Mononuclear cell (primary cell): ENCODE data around the gene ATXN7. TPM values are rescaled to one million over a fixed set of nuclear protein-coding genes. Genes with fewer than 3 reads are reported as not detected.

Source experiments
- H3K27me3 ChIP-seq: 2 replicates; pipeline ENCODE4 v1.6.0; 2011; ENCODE audit warnings: low read length, control low read depth; ENCODE audit not compliant: insufficient read depth
- H3K4me1 ChIP-seq: 2 replicates; pipeline ENCODE4 v1.5.1; 2011; ENCODE audit warnings: mild to moderate bottlenecking, low read length, control low read depth; ENCODE audit not compliant: insufficient read depth
- H3K4me3 ChIP-seq: 2 replicates; pipeline ENCODE4 v1.5.1; 2011; ENCODE audit warnings: mild to moderate bottlenecking, low read length, moderate library complexity
- H3K9me3 ChIP-seq: 2 replicates; pipeline ENCODE4 v1.5.1; 2011; ENCODE audit warnings: low read depth, mild to moderate bottlenecking, control low read depth, low read length
- total RNA-seq: library from RNA; depleted of rRNA; stranded (reverse); fragments of >200 nt; gene quantifications from one replicate; pipeline ENCODE4 v1.2.3, GENCODE V29; 2012

The ATXN7 gene
- total RNA-seq, 1 donor = 121 TPM

GRCh38 chr3:63981980-63982379 lies 118.3 kb downstream of the ATXN7 start:
- H3K4me1 ChIP-seq = peaks cover 49% of the 10 kb centered on the region
- H3K9me3 ChIP-seq = no peaks in the 10 kb centered on the region
- H3K4me3 ChIP-seq = no peak overlapping the region
- no peaks in the 10 kb centered on the region for H3K27me3 ChIP-seq

- H3K4me1 ChIP-seq = peaks cover 27% of the 10 kb centered on the region
- H3K4me3 ChIP-seq = no peak overlapping the region
- no peaks in the 10 kb centered on the region for H3K27me3 ChIP-seq
- no peaks in the 10 kb centered on the region for H3K9me3 ChIP-seq
Measured at GRCh38 chr3:63984391-63984790, 120.7 kb downstream of the ATXN7 start.

GRCh38 chr3:63986146-63986545 lies 122.5 kb downstream of the ATXN7 start:
- Histone ChIP-seq H3K4me3 (no peak overlapping the region), H3K4me1 (peaks cover 10% of the 10 kb centered on the region), H3K27me3 (no peaks in the 10 kb centered on the region), H3K9me3 (no peaks in the 10 kb centered on the region)

- H3K4me1 ChIP-seq = peaks cover 8% of the 10 kb centered on the region
- no peak overlapping the region for H3K4me3 ChIP-seq
- H3K27me3 ChIP-seq = no peaks in the 10 kb centered on the region
- no peaks in the 10 kb centered on the region for H3K9me3 ChIP-seq
Measured at GRCh38 chr3:63986831-63987230, 123.2 kb downstream of the ATXN7 start.

GRCh38 chr3:63988943-63989342 lies 125.3 kb downstream of the ATXN7 start:
- Histone ChIP-seq H3K4me1 (no peaks in the 10 kb centered on the region), H3K4me3 (no peak overlapping the region), H3K27me3 (no peaks in the 10 kb centered on the region), H3K9me3 (no peaks in the 10 kb centered on the region)

GRCh38 chr3:63990204-63990603 lies 126.5 kb downstream of the ATXN7 start:
- H3K4me1 ChIP-seq = peaks cover 8% of the 10 kb centered on the region
- no peaks in the 10 kb centered on the region for H3K9me3 ChIP-seq
- no peaks in the 10 kb centered on the region for H3K27me3 ChIP-seq
- H3K4me3 ChIP-seq = no peak overlapping the region

- H3K9me3 ChIP-seq = no peaks in the 10 kb centered on the region
- peaks cover 11% of the 10 kb centered on the region for H3K4me1 ChIP-seq
- no peaks in the 10 kb centered on the region for H3K27me3 ChIP-seq
- H3K4me3 ChIP-seq = no peak overlapping the region
Measured at GRCh38 chr3:63990733-63991132, 127.1 kb downstream of the ATXN7 start.

GRCh38 chr3:63991666-63992065 lies 128.0 kb downstream of the ATXN7 start:
- Histone ChIP-seq H3K9me3 (no peaks in the 10 kb centered on the region), H3K4me1 (peaks cover 11% of the 10 kb centered on the region), H3K4me3 (no peak overlapping the region), H3K27me3 (no peaks in the 10 kb centered on the region)

- Histone ChIP-seq H3K27me3 (no peaks in the 10 kb centered on the region), H3K9me3 (no peaks in the 10 kb centered on the region), H3K4me3 (no peak overlapping the region), H3K4me1 (peaks cover 11% of the 10 kb centered on the region)
Measured at GRCh38 chr3:63992516-63993209, 129.0 kb downstream of the ATXN7 start.

GRCh38 chr3:63993653-63994079 lies 130.0 kb downstream of the ATXN7 start:
- H3K4me1 ChIP-seq = peaks cover 11% of the 10 kb centered on the region
- H3K9me3 ChIP-seq = no peaks in the 10 kb centered on the region
- H3K27me3 ChIP-seq = no peaks in the 10 kb centered on the region
- H3K4me3 ChIP-seq = no peak overlapping the region

GRCh38 chr3:63995086-63995485 lies 131.4 kb downstream of the ATXN7 start:
- H3K27me3 ChIP-seq = no peaks in the 10 kb centered on the region
- no peak overlapping the region for H3K4me3 ChIP-seq

GRCh38 chr3:63998852-63999754 lies 135.4 kb downstream of the ATXN7 start:
- peaks cover 11% of the 10 kb centered on the region for H3K4me1 ChIP-seq
- no peak overlapping the region for H3K4me3 ChIP-seq
- H3K9me3 ChIP-seq = no peaks in the 10 kb centered on the region
- H3K27me3 ChIP-seq = no peaks in the 10 kb centered on the region

More at GRCh38 chr3:63995086-63995485, 131.4 kb downstream of the ATXN7 start:
- H3K9me3 ChIP-seq = no peaks in the 10 kb centered on the region
- H3K4me1 ChIP-seq = peaks cover 11% of the 10 kb centered on the region

- no peaks in the 10 kb centered on the region for H3K9me3 ChIP-seq
- no peak overlapping the region for H3K4me3 ChIP-seq
- no peaks in the 10 kb centered on the region for H3K4me1 ChIP-seq
- no peaks in the 10 kb centered on the region for H3K27me3 ChIP-seq
Measured at GRCh38 chr3:64000453-64001055, 136.9 kb downstream of the ATXN7 start.

GRCh38 chr3:64002233-64002632 lies 138.6 kb downstream of the ATXN7 start:
- H3K27me3 ChIP-seq = no peaks in the 10 kb centered on the region
- no peaks in the 10 kb centered on the region for H3K4me1 ChIP-seq
- H3K9me3 ChIP-seq = no peaks in the 10 kb centered on the region
- no peak overlapping the region for H3K4me3 ChIP-seq

GRCh38 chr3:64003589-64003988 lies 139.9 kb downstream of the ATXN7 start:
- no peaks in the 10 kb centered on the region for H3K9me3 ChIP-seq
- no peak overlapping the region for H3K4me3 ChIP-seq
- peaks cover 3% of the 10 kb centered on the region for H3K4me1 ChIP-seq
- no peaks in the 10 kb centered on the region for H3K27me3 ChIP-seq
